Measurements from ENCODE around the gene SLC6A3.
A peak's percentile ranks its signal among the peaks of the same experiment; 100 is the strongest.

SLC6A3 gene

GRCh38 chr5:1445313-1445688 is at the start of gene SLC6A3:
Gene SLC6A3 (minus strand): TSS chr5:1445440. CDS start chr5:1443197, 2,243 bp downstream.
- DNase-seq, result peak; percentile 59

GRCh38 chr5:1493941-1494340 is 48.7 kb upstream of the SLC6A3 start:
- no peak for DNase-seq

GRCh38 chr5:1493413-1493812 is 48.2 kb upstream of the SLC6A3 start:
- no peak for DNase-seq

GRCh38 chr5:1492757-1493156 is 47.5 kb upstream of the SLC6A3 start:
- DNase-seq, result no peak

- no peak for DNase-seq
Measured at GRCh38 chr5:1490376-1490775, 45.1 kb upstream of the SLC6A3 start.

- DNase-seq, result no peak
Measured at GRCh38 chr5:1489754-1490153, 44.5 kb upstream of the SLC6A3 start.

- DNase-seq, result no peak
Measured at GRCh38 chr5:1488882-1489680, 43.8 kb upstream of the SLC6A3 start.

GRCh38 chr5:1487079-1487764 is 42.0 kb upstream of the SLC6A3 start:
- no peak for DNase-seq

- DNase-seq, result no peak
Measured at GRCh38 chr5:1486271-1486670, 41.0 kb upstream of the SLC6A3 start.

- no peak for DNase-seq
Measured at GRCh38 chr5:1485579-1486118, 40.4 kb upstream of the SLC6A3 start.

GRCh38 chr5:1484730-1485578 is 39.7 kb upstream of the SLC6A3 start:
- no peak for DNase-seq

GRCh38 chr5:1483856-1484729 is 38.9 kb upstream of the SLC6A3 start:
- DNase-seq, result no peak

- DNase-seq, result no peak
Measured at GRCh38 chr5:1483064-1483463, 37.8 kb upstream of the SLC6A3 start.

GRCh38 chr5:1481959-1482331 is 36.7 kb upstream of the SLC6A3 start:
- no peak for DNase-seq

- no peak for DNase-seq
Measured at GRCh38 chr5:1481266-1481958, 36.2 kb upstream of the SLC6A3 start.

- DNase-seq, result no peak
Measured at GRCh38 chr5:1480806-1481205, 35.6 kb upstream of the SLC6A3 start.

- no peak for DNase-seq
Measured at GRCh38 chr5:1480217-1480616, 35.0 kb upstream of the SLC6A3 start.

GRCh38 chr5:1479581-1480188 is 34.4 kb upstream of the SLC6A3 start:
- no peak for DNase-seq

- DNase-seq, result no peak
Measured at GRCh38 chr5:1479066-1479465, 33.8 kb upstream of the SLC6A3 start.

GRCh38 chr5:1478271-1479035 is 33.2 kb upstream of the SLC6A3 start:
- no peak for DNase-seq
